K562 (cell line): ENCODE measurements around the gene SLC38A2. TPM values are rescaled to one million over a fixed set of nuclear protein-coding genes. Genes with fewer than 3 reads are reported as not detected.

Source experiments
- ATF1 ChIP-seq, 2 experiments: fragments of 450-650 bp in 1 of 2; IDR thresholded peaks; 2 replicates each; pipeline ENCODE4 v1.6.1; 2016; ENCODE audit warnings: missing compliant biosample characterization in 1 of 2, missing genetic modification characterization in 1 of 2
- C11orf30 ChIP-seq: fragments of 450-650 bp; IDR thresholded peaks from 2 replicates; pipeline ENCODE4 v1.6.1; 2016; ENCODE audit warnings: low read depth, mild to moderate bottlenecking
- CHCHD3 ChIP-seq: fragments of 250-450 bp; sonication (Bioruptor Pico); IDR thresholded peaks from 2 replicates; pipeline ENCODE4 v2.1.2; 2022; ENCODE audit warnings: mild to moderate bottlenecking
- CUX1 ChIP-seq: fragments of 200-800 bp; sonication (Bioruptor generic); IDR thresholded peaks from 2 replicates; pipeline ENCODE4 v1.6.1; 2016; ENCODE audit warnings: missing genetic modification characterization, missing compliant biosample characterization
- NFXL1 ChIP-seq: fragments of 450-650 bp; formaldehyde crosslinking; IDR thresholded peaks from 2 replicates; pipeline ENCODE4 v1.4.0; 2021; ENCODE audit warnings: mild to moderate bottlenecking
- POLR2B ChIP-seq: fragments of 450-650 bp; IDR thresholded peaks from 2 replicates; pipeline ENCODE4 v1.6.1; 2018; ENCODE audit warnings: low read depth; ENCODE audit not compliant: partially characterized antibody
- SRSF1 ChIP-seq: fragments of 200-400 bp; formaldehyde crosslinking; IDR thresholded peaks from 2 replicates; pipeline ENCODE4 v1.6.1; 2017; ENCODE audit warnings: mild to moderate bottlenecking, low read depth, low read length, moderate library complexity
- THRAP3 ChIP-seq: fragments of 450-650 bp; IDR thresholded peaks from 2 replicates; pipeline ENCODE4 v1.6.1; 2016; ENCODE audit warnings: mild to moderate bottlenecking, inconsistent platforms, borderline replicate concordance
- ZNF212 ChIP-seq: fragments of 450-650 bp; formaldehyde crosslinking; IDR thresholded peaks from 2 replicates; pipeline ENCODE4 v1.4.0; 2020; ENCODE audit warnings: mild to moderate bottlenecking
- ZNF311 ChIP-seq: fragments of 250-450 bp; sonication (Bioruptor Pico); IDR thresholded peaks from 2 replicates; pipeline ENCODE4 v1.4.0; 2020; ENCODE audit warnings: mild to moderate bottlenecking, moderate library complexity
- ZNF316 ChIP-seq: fragments of 450-650 bp; IDR thresholded peaks from 2 replicates; pipeline ENCODE4 v1.6.1; 2016
- ZNF592 ChIP-seq: fragments of 450-650 bp; IDR thresholded peaks from 2 replicates; pipeline ENCODE4 v1.6.1; 2017; ENCODE audit warnings: antibody characterized with exemption, mild to moderate bottlenecking
- polyA plus RNA-seq, 8 experiments: library from polyadenylated mRNA; depleted of rRNA in 4 of 8; stranded (reverse) in 5 of 8; unstranded in 3 of 8; fragments of >200 nt; fragmentation: Nextera tagmentation in 2 of 8; fragmentation: Illumina TruSeq in 1 of 8; extraction: Ambion mirVana in 2 of 8; extraction: Trizol in 1 of 8; gene quantifications; 2 replicates each; pipeline versions ENCODE4 v1.2.1 to v1.2.3, GENCODE V29; 2011 to 2014; ENCODE audit warnings: inconsistent platforms in 1 of 8, missing spikeins in 1 of 8
- total RNA-seq, 7 experiments: library from RNA; depleted of rRNA in 6 of 7; stranded (reverse); fragments of >200 nt in 6 of 7; fragmentation: Illumina TruSeq in 2 of 7; extraction: Trizol in 2 of 7; gene quantifications; 2 replicates each; pipeline versions ENCODE4 v1.2.1 to v1.2.3, GENCODE V29; 2011 to 2021; ENCODE audit warnings: low replicate concordance in 1 of 7

Gene SLC38A2
- total and polyA plus RNA-seq, 9 of the 15 experiments (the other 6 are each of a cell fraction or from before 2014, with no cell fraction given) = 98.7 to 292 (median 143) TPM

DNA sequence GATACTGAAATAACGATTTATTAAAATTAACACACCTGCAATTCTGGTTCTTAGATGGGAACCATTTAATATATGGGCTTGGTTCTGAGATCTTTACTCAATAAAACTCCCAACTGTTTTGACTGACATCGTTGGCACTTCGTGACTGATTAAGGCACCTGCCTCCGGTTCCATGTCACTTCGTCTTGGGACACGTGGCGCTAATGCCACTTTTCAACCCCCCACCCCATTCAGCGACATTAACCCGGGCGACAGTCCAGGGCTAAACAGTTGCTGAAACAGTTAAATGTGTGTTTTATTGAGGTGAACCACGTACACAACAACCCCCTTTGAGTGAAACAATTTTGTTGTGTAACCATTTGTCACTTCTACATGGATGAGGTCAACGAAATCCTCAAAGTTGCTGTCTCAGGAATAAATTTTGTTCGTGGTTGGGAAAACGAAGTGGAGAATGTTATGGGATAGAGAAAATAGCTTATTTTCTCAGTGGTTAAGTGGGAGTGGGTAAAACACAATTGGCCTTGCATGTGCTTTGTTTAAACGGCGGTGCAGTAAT is 9.9 kb upstream of the SLC38A2 start (continued):
- TF ChIP-seq ZNF592 (peak; percentile 93), NFXL1 (0 out of 2 replicates have a peak, but pooled peaks have one; percentile 26), ZNF311 (CRISPR knock-in tag) (peak; percentile 68), CHCHD3 (CRISPR knock-in tag) (no peak), POLR2B (peak; percentile 44), C11orf30 (peak; percentile 67), ATF1 (CRISPR knock-in tag; IDR thresholded peaks at IDR 0.05) (no peak), ATF1 (tag; IDR thresholded peaks at IDR 0.05) (0 out of 2 replicates have a peak, but pooled peaks have one; percentile 15), THRAP3 (0 out of 2 replicates have a peak, but pooled peaks have one; percentile 49), CUX1 (CRISPR knock-in tag) (peak; percentile 66; the same call in 1 of the 2 replicates), SRSF1 (no peak), ZNF316 (peak; percentile 84), ZNF212 (CRISPR knock-in tag) (no peak)
